ENCODE measurements around the gene PPP3CA. TPM values are rescaled to one million over a fixed set of nuclear protein-coding genes. Genes with fewer than 3 reads are reported as not detected.

PPP3CA gene
- total and polyA plus RNA-seq, 2 of the 8 experiments (the other 6 are each of a cell fraction or from before 2014, with no cell fraction given) = 7.9 to 35.0 TPM

DNA sequence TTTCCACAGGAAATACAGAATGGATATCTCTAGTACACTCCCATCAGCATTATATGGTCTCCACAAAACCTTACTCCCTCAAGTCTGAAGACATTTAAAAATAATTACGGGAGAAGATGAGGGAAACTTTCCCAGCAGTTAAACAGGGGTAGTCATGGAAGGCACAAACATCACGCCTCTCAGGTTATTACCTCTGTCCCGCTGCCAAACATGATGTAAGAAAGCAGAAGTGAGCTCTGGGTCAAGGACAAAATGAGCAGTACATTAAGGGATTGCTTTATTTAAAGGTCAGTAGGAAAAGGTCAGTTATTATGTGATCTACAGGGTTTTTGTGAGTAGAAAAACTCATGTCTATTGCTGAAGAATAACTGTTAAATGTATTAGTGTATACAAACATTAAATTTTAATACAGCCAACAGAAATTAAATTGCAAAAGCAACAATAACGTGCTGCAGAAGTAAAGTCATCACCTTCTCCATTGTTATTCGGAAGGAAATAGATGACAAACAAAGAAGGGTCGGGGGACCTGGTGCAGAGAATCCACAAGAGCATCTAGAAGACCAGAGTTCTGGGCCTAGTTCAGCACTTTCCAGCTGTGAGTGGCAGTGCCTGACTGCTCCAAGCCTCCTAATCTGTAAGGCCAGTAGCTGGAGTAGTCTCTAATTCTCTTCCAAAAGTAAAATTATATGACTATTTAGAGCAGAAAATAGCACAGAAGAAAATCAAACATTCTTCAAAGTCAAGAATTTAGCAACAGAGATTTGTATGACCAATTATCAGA, 171.2 kb downstream of the PPP3CA start:
- Histone ChIP-seq H3K4me3 (ENCODE audit: extremely low read depth in 1 of 4, insufficient read depth in 2 of 4, low read depth in 3 of 4, low read length in 4 of 4) (no peak overlapping the region), H3K79me2 (ENCODE audit: control insufficient read depth in 1 of 2, insufficient read depth in 2 of 2, low read length in 2 of 2) (no peaks in the 10 kb centered on the region), H3K18ac (ENCODE audit: extremely low read depth, low read length) (no peak overlapping the region), H3K9me3 (ENCODE audit: insufficient read depth in 2 of 2, low read depth in 1 of 2, low read length in 1 of 2) (no peaks in the 10 kb centered on the region), H4K91ac (replicated peaks; ENCODE audit: insufficient read length, low read length) (peak overlapping the region; percentile 49), H2BK15ac (ENCODE audit: low read length) (no peak overlapping the region), H3K79me1 (ENCODE audit: low read depth, low read length) (no peaks in the 10 kb centered on the region), H3K27me3 (replicated peaks in 1 of 4; ENCODE audit: control insufficient read depth in 3 of 4, extremely low read depth in 1 of 4, insufficient read depth in 3 of 4, low read length in 3 of 4) (no peaks in the 10 kb centered on the region), H3K4me2 (ENCODE audit: insufficient read depth in 1 of 2, low read depth in 2 of 2, low read length in 2 of 2) (no peak overlapping the region), H4K8ac (ENCODE audit: extremely low read depth, insufficient read depth, low read length) (no peak overlapping the region), H3K27ac (ENCODE audit: low read depth, low read length) (no peak overlapping the region), H4K20me1 (replicated peaks in 1 of 2; ENCODE audit: control insufficient read depth in 1 of 2, insufficient read depth in 2 of 2, low read length in 2 of 2) (no peaks in the 10 kb centered on the region), H2BK5ac (ENCODE audit: low read depth, low read length) (no peak overlapping the region), H3K4me1 (replicated peaks in 1 of 4; ENCODE audit: control insufficient read depth in 3 of 4, insufficient read depth in 4 of 4, low read length in 3 of 4) (peaks cover 0 to 2% (median under 1%) of the 10 kb centered on the region in 4 experiments; a peak in 1 of 7 replicates), H2BK120ac (replicated peaks; ENCODE audit: low read depth, low read length) (no peak overlapping the region), H3K4ac (replicated peaks; ENCODE audit: insufficient read length, low read depth, low read length) (no peak overlapping the region), H3K23ac (ENCODE audit: insufficient read length) (no peak overlapping the region), H3K9ac (replicated peaks in 1 of 4; ENCODE audit: extremely low read depth in 1 of 4, low read depth in 3 of 4, low read length in 3 of 4) (no peak overlapping the region), H3K56ac (replicated peaks; ENCODE audit: insufficient read length, low read depth, low read length) (no peak overlapping the region), H3K14ac (ENCODE audit: insufficient read length) (no peak overlapping the region), H3K23me2 (ENCODE audit: low read depth, low read length) (no peaks in the 10 kb centered on the region), H2AK5ac (ENCODE audit: low read depth, low read length) (no peak overlapping the region), H4K5ac (ENCODE audit: insufficient read length, low read depth, low read length) (no peak overlapping the region), H2AFZ (ENCODE audit: low read length) (no peak overlapping the region), H2BK12ac (ENCODE audit: low read depth, low read length) (no peak overlapping the region), H3K36me3 (ENCODE audit: control insufficient read depth in 2 of 4, insufficient read depth in 4 of 4, low read length in 3 of 4) (no peaks in the 10 kb centered on the region), H2BK20ac (ENCODE audit: low read length) (no peak overlapping the region)
- 60% methylated on average over 6 of the region's 6 CpGs; no CpG with 5 or more reads in 1 of the 2 experiments for WGBS, 2 experiments (ENCODE audit: extremely low coverage in 1 of 2, insufficient coverage in 1 of 2, insufficient read length in 1 of 2, insufficient replicate concordance in 2 of 2, low coverage in 1 of 2, low lambda C conversion rate in 2 of 2, missing lambda C conversion rate in 1 of 2)
- POLR2A ChIA-PET (ENCODE audit: partially characterized antibody) = no interaction called here
- TF ChIP-seq RAD21 (IDR thresholded peaks at IDR 0.05 in 1 of 2, conservative IDR thresholded peaks at IDR 0.05 in 1 of 2; ENCODE audit: low read depth in 2 of 2, low read length in 2 of 2) (peak in 1 of 2 experiments; percentile 14; a peak in 1 of 4 replicates), SP1 (IDR thresholded peaks at IDR 0.05; ENCODE audit: low read depth, low read length) (no peak), SRF (IDR thresholded peaks at IDR 0.05; ENCODE audit: low read depth, low read length) (no peak), POU5F1 (IDR thresholded peaks at IDR 0.05; ENCODE audit: low read depth, low read length) (0 out of 2 replicates have a peak, but pooled peaks have one; percentile 4), KDM1A (IDR thresholded peaks at IDR 0.05; ENCODE audit: borderline replicate concordance, low read length) (no peak), ZNF274 (IDR thresholded peaks at IDR 0.05; ENCODE audit: borderline replicate concordance, extremely low read depth, low read length) (no peak), EGR1 (IDR thresholded peaks at IDR 0.05; ENCODE audit: borderline replicate concordance, low read depth, low read length) (no peak), YY1 (IDR thresholded peaks at IDR 0.05; ENCODE audit: low read depth, low read length) (no peak), MAFK (IDR thresholded peaks at IDR 0.05; ENCODE audit: low read depth, low read length) (no peak)
- TF ChIP-seq, protein P1, sequence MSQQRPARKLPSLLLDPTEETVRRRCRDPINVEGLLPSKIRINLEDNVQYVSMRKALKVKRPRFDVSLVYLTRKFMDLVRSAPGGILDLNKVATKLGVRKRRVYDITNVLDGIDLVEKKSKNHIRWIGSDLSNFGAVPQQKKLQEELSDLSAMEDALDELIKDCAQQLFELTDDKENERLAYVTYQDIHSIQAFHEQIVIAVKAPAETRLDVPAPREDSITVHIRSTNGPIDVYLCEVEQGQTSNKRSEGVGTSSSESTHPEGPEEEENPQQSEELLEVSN (IDR thresholded peaks at IDR 0.05) = no peak
- TF ChIP-seq, protein P2, sequence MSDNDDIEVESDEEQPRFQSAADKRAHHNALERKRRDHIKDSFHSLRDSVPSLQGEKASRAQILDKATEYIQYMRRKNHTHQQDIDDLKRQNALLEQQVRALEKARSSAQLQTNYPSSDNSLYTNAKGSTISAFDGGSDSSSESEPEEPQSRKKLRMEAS (IDR thresholded peaks at IDR 0.05) = no peak
- DNase-seq (ENCODE audit: low read depth in 1 of 2, low spot score in 2 of 2) = no peak
- CTCF ChIA-PET (ENCODE audit: partially characterized antibody) = interaction anchor here (1.1 to 1.3 kb wide), 2 partner anchors 87 to 182 kb away, joined by 3 read pairs; no protein-coding TSS in a partner anchor
- no peak for FAIRE-seq

All from H1 (cell line).